WI38 (cell line): ENCODE results near the gene ETV6.

Experiments
- H3K4me3 ChIP-seq: 2 replicates; pipeline ENCODE4 v1.5.1; 2011; ENCODE audit warnings: low read depth, mild to moderate bottlenecking, control low read depth, low read length
- TF ChIP-seq, protein P1 (sequence below): IDR thresholded peaks from 2 replicates; pipeline ENCODE4 v1.5.1; 2012; ENCODE audit warnings: low read depth, mild to moderate bottlenecking, control low read depth, low read length

Gene ETV6

DNA sequence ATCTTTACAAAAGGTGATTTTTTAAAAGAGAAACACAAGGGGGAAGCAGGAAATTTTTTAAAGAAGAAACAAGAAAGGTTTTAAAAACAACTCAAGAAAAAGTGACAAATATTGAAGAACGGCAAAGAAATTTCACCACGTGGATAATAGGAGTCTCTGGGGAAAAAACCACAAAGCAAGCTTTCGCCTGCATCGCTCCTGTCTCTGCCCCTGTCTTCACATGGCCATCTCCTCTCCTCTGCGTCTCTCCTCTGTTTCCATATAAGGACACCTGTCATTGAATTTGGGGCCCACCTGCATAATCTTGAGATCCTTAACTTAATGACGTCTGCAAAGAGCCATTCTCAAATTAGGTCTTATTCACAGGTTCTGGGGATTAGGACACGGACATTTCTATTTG, 175.8 kb downstream of the ETV6 start:
- no peak overlapping the region for H3K4me3 ChIP-seq
- TF ChIP-seq, protein P1, sequence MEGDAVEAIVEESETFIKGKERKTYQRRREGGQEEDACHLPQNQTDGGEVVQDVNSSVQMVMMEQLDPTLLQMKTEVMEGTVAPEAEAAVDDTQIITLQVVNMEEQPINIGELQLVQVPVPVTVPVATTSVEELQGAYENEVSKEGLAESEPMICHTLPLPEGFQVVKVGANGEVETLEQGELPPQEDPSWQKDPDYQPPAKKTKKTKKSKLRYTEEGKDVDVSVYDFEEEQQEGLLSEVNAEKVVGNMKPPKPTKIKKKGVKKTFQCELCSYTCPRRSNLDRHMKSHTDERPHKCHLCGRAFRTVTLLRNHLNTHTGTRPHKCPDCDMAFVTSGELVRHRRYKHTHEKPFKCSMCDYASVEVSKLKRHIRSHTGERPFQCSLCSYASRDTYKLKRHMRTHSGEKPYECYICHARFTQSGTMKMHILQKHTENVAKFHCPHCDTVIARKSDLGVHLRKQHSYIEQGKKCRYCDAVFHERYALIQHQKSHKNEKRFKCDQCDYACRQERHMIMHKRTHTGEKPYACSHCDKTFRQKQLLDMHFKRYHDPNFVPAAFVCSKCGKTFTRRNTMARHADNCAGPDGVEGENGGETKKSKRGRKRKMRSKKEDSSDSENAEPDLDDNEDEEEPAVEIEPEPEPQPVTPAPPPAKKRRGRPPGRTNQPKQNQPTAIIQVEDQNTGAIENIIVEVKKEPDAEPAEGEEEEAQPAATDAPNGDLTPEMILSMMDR: no peak

DNA sequence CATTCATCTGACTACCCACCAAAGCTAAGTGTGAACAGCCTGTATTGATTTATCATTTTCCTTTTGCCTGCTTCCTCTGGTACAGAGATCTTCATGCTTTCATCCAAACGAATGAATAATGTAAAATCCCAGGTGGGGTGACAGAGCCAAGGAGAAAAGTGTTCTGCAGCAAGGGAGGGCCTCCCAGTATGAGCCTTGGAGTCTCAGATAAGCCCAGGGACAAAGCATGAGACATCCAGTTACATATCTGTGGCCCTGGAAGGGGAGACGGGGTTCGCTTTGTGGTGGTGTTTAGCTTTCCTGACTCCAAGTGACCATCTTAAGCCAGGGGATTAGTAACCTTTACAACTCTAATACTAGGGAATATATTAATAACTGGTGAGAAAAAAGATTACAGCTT, 177.1 kb downstream of the ETV6 start:
- no peak overlapping the region for H3K4me3 ChIP-seq
- TF ChIP-seq, protein P1: no peak

DNA sequence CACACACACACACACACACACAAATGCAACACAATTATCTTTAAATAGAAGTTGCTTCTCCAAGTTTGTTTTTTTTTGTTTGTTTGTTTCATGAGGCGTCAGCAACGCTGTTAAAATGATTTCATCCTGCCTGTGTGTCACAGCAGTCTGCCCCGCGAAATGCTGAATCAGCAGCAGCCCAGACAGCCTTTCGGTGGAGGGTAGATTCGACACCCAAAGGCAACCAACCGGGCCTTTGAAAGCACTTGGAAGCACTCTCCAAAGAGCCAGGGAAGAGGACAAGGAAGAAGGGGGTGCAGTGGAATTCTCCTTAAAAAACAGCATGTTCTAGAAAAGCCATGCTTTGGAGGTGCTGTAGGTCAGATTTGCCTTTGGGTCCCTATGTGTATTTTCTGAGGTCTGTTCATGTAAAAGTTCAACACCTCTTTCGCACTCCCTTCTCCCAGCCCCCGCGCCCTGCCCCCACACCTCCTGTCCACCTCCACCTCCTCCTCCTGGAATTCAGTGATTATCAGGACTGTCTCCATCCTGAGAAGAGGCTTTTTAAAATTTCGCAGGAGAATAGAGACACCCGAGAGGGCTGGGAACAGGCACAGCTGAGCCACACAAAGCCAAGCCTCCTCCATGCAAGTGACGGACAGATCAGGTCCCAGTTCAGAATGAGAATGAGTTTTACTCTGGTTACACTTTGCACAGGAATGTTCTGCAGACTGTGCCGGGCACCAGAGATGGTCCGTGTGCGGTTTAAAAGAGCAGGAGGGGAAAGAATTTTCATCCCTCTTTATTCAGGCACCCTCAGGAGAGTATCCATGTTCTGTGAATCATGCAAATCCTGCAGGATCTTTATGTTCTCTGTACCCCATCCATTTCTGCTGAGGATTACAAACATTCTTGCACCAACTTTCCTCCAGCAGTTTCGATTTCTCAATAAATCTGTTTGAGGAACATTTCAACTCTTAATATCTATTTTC, 177.9 kb downstream of the ETV6 start:
- TF ChIP-seq, protein P1: no peak
- no peak overlapping the region for H3K4me3 ChIP-seq

GRCh38 chr12:11829764-11830194, 180.3 kb downstream of the ETV6 start:
- TF ChIP-seq, protein P1: no peak

GRCh38 chr12:11830307-11830801, 180.9 kb downstream of the ETV6 start:
- TF ChIP-seq, protein P1: no peak
- H3K4me3 ChIP-seq: no peak overlapping the region

More at GRCh38 chr12:11829764-11830194, 180.3 kb downstream of the ETV6 start:
- H3K4me3 ChIP-seq: no peak overlapping the region

GRCh38 chr12:11832093-11832492, 182.6 kb downstream of the ETV6 start:
- TF ChIP-seq, protein P1: no peak
- H3K4me3 ChIP-seq: no peak overlapping the region

GRCh38 chr12:11833174-11833895, 183.9 kb downstream of the ETV6 start:
- TF ChIP-seq, protein P1: no peak
- H3K4me3 ChIP-seq: no peak overlapping the region
